ENCODE results near the gene ASB3.
A peak's percentile ranks its signal among the peaks of the same experiment; 100 is the strongest.

The ASB3 gene

DNA sequence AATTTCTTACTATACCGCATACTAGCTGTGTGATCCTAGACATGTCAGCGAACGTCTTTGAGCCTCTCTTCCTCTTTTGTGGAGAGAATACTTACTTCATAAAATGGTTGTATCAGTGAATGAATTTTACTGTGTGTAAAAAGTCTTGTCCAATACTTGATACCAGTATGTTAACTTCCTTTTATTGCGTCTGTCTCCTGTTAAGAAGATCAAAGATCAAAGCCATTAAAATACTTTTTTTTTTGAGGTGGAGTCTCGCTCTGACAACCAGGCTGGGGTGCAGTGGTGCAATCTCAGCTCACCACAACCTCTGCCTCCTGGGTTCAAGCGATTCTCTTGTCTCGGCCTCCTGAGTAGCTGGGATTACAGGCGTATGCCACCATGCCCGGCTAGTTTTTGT is 33.3 kb upstream of the ASB3 start:
- Histone ChIP-seq H3K36me3 (ENCODE audit: control insufficient read depth, insufficient read depth, low read length) (no peaks in the 10 kb centered on the region), H3K9ac (ENCODE audit: low read depth, low read length) (no peak overlapping the region), H3K27me3 (ENCODE audit: control insufficient read depth, insufficient read depth, low read length) (no peaks in the 10 kb centered on the region), H3K4me3 (ENCODE audit: low read depth, low read length) (no peak overlapping the region), H3K4me1 (ENCODE audit: control insufficient read depth, insufficient read depth, low read length) (peaks cover 3% of the 10 kb centered on the region), H3K9me3 (ENCODE audit: control insufficient read depth, insufficient read depth, low read length) (no peaks in the 10 kb centered on the region)

DNA sequence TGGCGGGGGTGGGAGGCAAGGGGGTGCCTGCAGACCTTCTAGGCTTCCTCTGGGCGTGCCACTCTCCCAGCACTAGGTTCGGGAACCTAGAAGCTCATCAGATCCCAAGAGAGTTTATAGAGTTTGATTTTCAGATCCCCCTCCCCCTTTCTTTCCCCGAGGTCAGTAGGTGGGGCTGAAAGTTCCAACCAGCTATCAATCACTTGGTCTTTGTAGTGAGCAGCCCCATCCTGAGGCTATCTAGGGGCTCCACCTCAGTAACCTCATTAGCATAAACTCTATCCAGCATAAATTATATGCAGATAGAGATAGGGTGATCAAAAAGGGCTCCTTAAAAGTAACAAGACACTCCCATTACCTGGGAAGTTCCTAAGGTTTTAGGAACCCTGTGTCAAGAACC is 32.9 kb upstream of the ASB3 start:
- Histone ChIP-seq H3K36me3 (ENCODE audit: control insufficient read depth, insufficient read depth, low read length) (no peaks in the 10 kb centered on the region), H3K9ac (ENCODE audit: low read depth, low read length) (no peak overlapping the region), H3K4me3 (ENCODE audit: low read depth, low read length) (no peak overlapping the region), H3K27me3 (ENCODE audit: control insufficient read depth, insufficient read depth, low read length) (no peaks in the 10 kb centered on the region), H3K4me1 (ENCODE audit: control insufficient read depth, insufficient read depth, low read length) (peaks cover 3% of the 10 kb centered on the region), H3K9me3 (ENCODE audit: control insufficient read depth, insufficient read depth, low read length) (no peaks in the 10 kb centered on the region)

DNA sequence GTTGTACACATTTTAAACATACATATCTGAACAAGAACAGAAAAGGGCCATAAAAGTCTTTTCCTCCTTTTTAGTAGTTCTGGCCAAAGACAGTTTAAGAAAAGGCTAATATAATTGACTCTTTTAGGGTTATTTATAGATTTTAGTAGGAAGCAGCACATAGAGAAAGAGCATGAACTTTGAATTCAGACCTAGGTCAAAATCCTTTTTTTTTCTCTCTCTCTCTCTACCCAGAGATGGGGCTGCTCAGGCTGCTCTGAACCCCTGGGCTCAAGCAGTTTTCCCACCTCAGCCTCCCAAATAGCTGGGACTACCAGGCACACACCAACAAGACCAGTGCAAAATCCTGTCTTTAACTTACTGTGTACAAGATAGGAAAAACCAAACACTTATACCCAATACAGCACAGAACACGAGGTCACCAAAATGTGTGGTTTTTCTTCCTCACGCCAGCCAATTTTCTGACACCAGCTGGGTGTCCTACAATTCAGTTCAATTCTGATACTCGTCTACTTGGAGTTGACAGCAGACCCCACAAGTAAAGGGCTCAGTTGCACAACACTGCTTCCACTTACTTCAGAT is 32.2 kb upstream of the ASB3 start:
- Histone ChIP-seq H3K36me3 (ENCODE audit: control insufficient read depth, insufficient read depth, low read length) (no peaks in the 10 kb centered on the region), H3K4me1 (ENCODE audit: control insufficient read depth, insufficient read depth, low read length) (peaks cover 3% of the 10 kb centered on the region), H3K9ac (ENCODE audit: low read depth, low read length) (no peak overlapping the region), H3K9me3 (ENCODE audit: control insufficient read depth, insufficient read depth, low read length) (no peaks in the 10 kb centered on the region), H3K27me3 (ENCODE audit: control insufficient read depth, insufficient read depth, low read length) (no peaks in the 10 kb centered on the region), H3K4me3 (ENCODE audit: low read depth, low read length) (no peak overlapping the region)

GRCh38 chr2:53813151-53813550 is 26.4 kb upstream of the ASB3 start:
- H3K36me3 ChIP-seq (ENCODE audit: control insufficient read depth, insufficient read depth, low read length) = peaks cover 2% of the 10 kb centered on the region

GRCh38 chr2:53811601-53812000 is 24.8 kb upstream of the ASB3 start:
- Histone ChIP-seq H3K4me3 (ENCODE audit: low read depth, low read length) (no peak overlapping the region), H3K9ac (ENCODE audit: low read depth, low read length) (no peak overlapping the region), H3K4me1 (ENCODE audit: control insufficient read depth, insufficient read depth, low read length) (no peaks in the 10 kb centered on the region), H3K9me3 (ENCODE audit: control insufficient read depth, insufficient read depth, low read length) (no peaks in the 10 kb centered on the region), H3K36me3 (ENCODE audit: control insufficient read depth, insufficient read depth, low read length) (peaks cover 2% of the 10 kb centered on the region), H3K27me3 (ENCODE audit: control insufficient read depth, insufficient read depth, low read length) (no peaks in the 10 kb centered on the region)

More at GRCh38 chr2:53813151-53813550, 26.4 kb upstream of the ASB3 start:
- Histone ChIP-seq H3K27me3 (ENCODE audit: control insufficient read depth, insufficient read depth, low read length) (no peaks in the 10 kb centered on the region), H3K9me3 (ENCODE audit: control insufficient read depth, insufficient read depth, low read length) (no peaks in the 10 kb centered on the region), H3K4me1 (ENCODE audit: control insufficient read depth, insufficient read depth, low read length) (no peaks in the 10 kb centered on the region), H3K4me3 (ENCODE audit: low read depth, low read length) (no peak overlapping the region), H3K9ac (ENCODE audit: low read depth, low read length) (no peak overlapping the region)

DNA sequence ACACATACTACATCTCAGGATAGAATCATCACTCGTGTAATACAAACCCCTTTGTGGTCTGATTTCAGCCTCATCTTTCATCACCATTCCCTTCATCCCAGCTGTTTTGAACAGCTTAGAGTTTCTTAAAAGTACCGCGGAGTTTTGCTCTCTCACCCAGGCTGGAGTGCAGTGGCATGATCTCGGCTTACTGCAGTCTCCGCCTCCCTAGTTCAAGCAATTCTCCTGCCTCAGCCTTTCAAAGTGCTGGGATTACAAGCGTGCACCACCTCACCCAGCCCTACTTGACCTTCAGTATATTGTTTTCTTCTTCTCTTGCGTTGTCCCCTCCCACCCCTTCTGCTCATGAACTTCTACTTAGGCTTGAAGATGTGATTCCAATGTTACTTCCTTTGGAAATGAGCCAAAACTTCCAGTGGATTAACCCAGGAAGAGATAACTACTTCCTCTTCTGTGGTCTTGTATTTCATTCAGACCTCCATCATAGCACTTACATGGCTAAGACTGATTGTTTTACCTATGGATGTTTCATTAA is 15.9 kb upstream of the ASB3 start:
- Histone ChIP-seq H3K9ac (ENCODE audit: low read depth, low read length) (no peak overlapping the region), H3K4me1 (ENCODE audit: control insufficient read depth, insufficient read depth, low read length) (no peaks in the 10 kb centered on the region), H3K27me3 (ENCODE audit: control insufficient read depth, insufficient read depth, low read length) (no peaks in the 10 kb centered on the region), H3K9me3 (ENCODE audit: control insufficient read depth, insufficient read depth, low read length) (no peaks in the 10 kb centered on the region), H3K4me3 (ENCODE audit: low read depth, low read length) (no peak overlapping the region), H3K36me3 (ENCODE audit: control insufficient read depth, insufficient read depth, low read length) (no peaks in the 10 kb centered on the region)

- Histone ChIP-seq H3K4me1 (ENCODE audit: control insufficient read depth, insufficient read depth, low read length) (no peaks in the 10 kb centered on the region), H3K4me3 (ENCODE audit: low read depth, low read length) (no peak overlapping the region), H3K9me3 (ENCODE audit: control insufficient read depth, insufficient read depth, low read length) (no peaks in the 10 kb centered on the region), H3K27me3 (ENCODE audit: control insufficient read depth, insufficient read depth, low read length) (no peaks in the 10 kb centered on the region), H3K36me3 (ENCODE audit: control insufficient read depth, insufficient read depth, low read length) (no peaks in the 10 kb centered on the region), H3K9ac (ENCODE audit: low read depth, low read length) (no peak overlapping the region)
Measured at GRCh38 chr2:53801547-53801946, 14.8 kb upstream of the ASB3 start.

- no peaks in the 10 kb centered on the region for H3K36me3 ChIP-seq (ENCODE audit: control insufficient read depth, insufficient read depth, low read length)
Measured at GRCh38 chr2:53793821-53794220, 7.1 kb upstream of the ASB3 start.

GRCh38 chr2:53793261-53793660 is 6.5 kb upstream of the ASB3 start:
- Histone ChIP-seq H3K4me3 (ENCODE audit: low read depth, low read length) (no peak overlapping the region), H3K9ac (ENCODE audit: low read depth, low read length) (no peak overlapping the region), H3K36me3 (ENCODE audit: control insufficient read depth, insufficient read depth, low read length) (no peaks in the 10 kb centered on the region), H3K27me3 (ENCODE audit: control insufficient read depth, insufficient read depth, low read length) (no peaks in the 10 kb centered on the region), H3K4me1 (ENCODE audit: control insufficient read depth, insufficient read depth, low read length) (no peaks in the 10 kb centered on the region), H3K9me3 (ENCODE audit: control insufficient read depth, insufficient read depth, low read length) (no peaks in the 10 kb centered on the region)

More at GRCh38 chr2:53793821-53794220, 7.1 kb upstream of the ASB3 start:
- no peaks in the 10 kb centered on the region for H3K9me3 ChIP-seq (ENCODE audit: control insufficient read depth, insufficient read depth, low read length)
- H3K27me3 ChIP-seq (ENCODE audit: control insufficient read depth, insufficient read depth, low read length) = no peaks in the 10 kb centered on the region
- H3K4me3 ChIP-seq (ENCODE audit: low read depth, low read length) = no peak overlapping the region
- H3K9ac ChIP-seq (ENCODE audit: low read depth, low read length) = no peak overlapping the region
- H3K4me1 ChIP-seq (ENCODE audit: control insufficient read depth, insufficient read depth, low read length) = no peaks in the 10 kb centered on the region

DNA sequence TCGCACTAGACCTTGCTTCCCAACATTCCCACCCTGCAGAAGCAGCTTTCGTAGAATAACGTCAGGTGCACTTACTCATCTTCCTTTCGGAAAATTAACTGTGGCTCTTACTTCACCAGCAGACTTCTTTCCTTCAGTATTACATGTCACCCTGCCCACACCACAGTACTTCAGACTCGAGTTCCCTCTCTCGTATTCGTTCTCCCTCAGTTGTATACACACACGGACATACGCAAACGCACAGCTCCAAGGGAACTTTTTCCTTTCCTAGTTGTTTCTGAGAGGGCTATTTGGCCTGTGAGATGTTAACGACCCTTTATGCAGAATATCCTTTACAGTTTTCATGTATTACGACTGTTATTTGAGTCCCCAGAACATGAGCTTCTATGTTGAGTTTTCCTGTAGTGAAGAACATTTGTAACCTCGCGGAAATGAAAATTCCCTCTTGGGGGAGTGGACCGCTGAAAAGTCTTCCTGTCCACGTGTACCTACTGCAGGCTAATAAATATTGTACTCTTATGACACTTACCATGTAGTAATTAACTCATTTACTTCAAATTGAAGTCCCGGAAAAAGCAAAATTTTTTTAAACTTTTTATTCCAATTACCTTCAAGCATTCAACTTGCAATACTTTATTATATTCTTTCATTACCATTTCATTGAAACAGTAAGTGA is 999 bp upstream of the ASB3 start:
- Histone ChIP-seq H3K9ac (ENCODE audit: low read depth, low read length) (peak overlapping the region; percentile 82), H3K36me3 (ENCODE audit: control insufficient read depth, insufficient read depth, low read length) (no peaks in the 10 kb centered on the region), H3K4me1 (ENCODE audit: control insufficient read depth, insufficient read depth, low read length) (peaks cover 9% of the 10 kb centered on the region), H3K27me3 (ENCODE audit: control insufficient read depth, insufficient read depth, low read length) (no peaks in the 10 kb centered on the region), H3K4me3 (ENCODE audit: low read depth, low read length) (peak overlapping the region; percentile 100), H3K9me3 (ENCODE audit: control insufficient read depth, insufficient read depth, low read length) (no peaks in the 10 kb centered on the region)

- Histone ChIP-seq H3K4me1 (ENCODE audit: control insufficient read depth, insufficient read depth, low read length) (peaks cover 13% of the 10 kb centered on the region), H3K27me3 (ENCODE audit: control insufficient read depth, insufficient read depth, low read length) (no peaks in the 10 kb centered on the region), H3K4me3 (ENCODE audit: low read depth, low read length) (peak overlapping the region; percentile 100), H3K36me3 (ENCODE audit: control insufficient read depth, insufficient read depth, low read length) (no peaks in the 10 kb centered on the region), H3K9ac (ENCODE audit: low read depth, low read length) (peak overlapping the region; percentile 99), H3K9me3 (ENCODE audit: control insufficient read depth, insufficient read depth, low read length) (no peaks in the 10 kb centered on the region)
Measured at GRCh38 chr2:53786352-53786704, 425 bp downstream of the ASB3 start.

DNA sequence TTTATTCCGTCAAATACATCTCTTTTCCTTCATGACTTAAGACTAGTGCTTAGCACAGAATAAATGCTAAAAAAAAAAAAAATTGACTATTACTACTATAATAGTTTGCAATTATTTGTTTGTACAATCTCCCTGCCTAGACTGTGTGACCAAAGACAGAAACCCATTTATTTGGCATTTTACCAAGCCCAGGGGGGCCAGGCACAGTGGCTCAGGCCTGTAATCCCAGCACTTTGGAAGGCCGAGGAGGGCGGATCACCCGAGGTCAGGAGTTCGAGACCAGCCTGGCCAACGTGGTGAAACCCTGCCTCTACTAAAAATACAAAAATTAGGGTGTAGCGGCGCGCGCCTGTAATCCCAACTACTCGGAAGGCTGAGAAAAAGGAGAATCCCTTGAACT is 1.4 kb downstream of the ASB3 start:
- Histone ChIP-seq H3K27me3 (ENCODE audit: control insufficient read depth, insufficient read depth, low read length) (no peaks in the 10 kb centered on the region), H3K36me3 (ENCODE audit: control insufficient read depth, insufficient read depth, low read length) (no peaks in the 10 kb centered on the region), H3K9me3 (ENCODE audit: control insufficient read depth, insufficient read depth, low read length) (no peaks in the 10 kb centered on the region), H3K9ac (ENCODE audit: low read depth, low read length) (peak overlapping the region; percentile 99), H3K4me3 (ENCODE audit: low read depth, low read length) (peak overlapping the region; percentile 100), H3K4me1 (ENCODE audit: control insufficient read depth, insufficient read depth, low read length) (peaks cover 13% of the 10 kb centered on the region)

Data from iPS-15b (cell line).